Medulla oblongata (tissue), 1 donor: ENCODE results near the gene DEAF1.
A peak's percentile ranks its signal among the peaks of the same experiment; 100 is the strongest.

Experiments used
- DNase-seq: peaks from one replicate; pipeline ENCODE4 v3.0.0-alpha.2; 2015; ENCODE audit errors: extremely low spot score

Gene DEAF1

GRCh38 chr11:645536-645935 lies 49.5 kb downstream of the DEAF1 start:
- no peak for DNase-seq

- DNase-seq: no peak
Measured at GRCh38 chr11:643849-644738, 50.9 kb downstream of the DEAF1 start.

- no peak for DNase-seq
Measured at GRCh38 chr11:643366-643765, 51.7 kb downstream of the DEAF1 start.

GRCh38 chr11:641806-642370 lies 53.1 kb downstream of the DEAF1 start:
- no peak for DNase-seq

GRCh38 chr11:640021-640706 lies 54.9 kb downstream of the DEAF1 start:
- no peak for DNase-seq

- no peak for DNase-seq
Measured at GRCh38 chr11:639332-639955, 55.6 kb downstream of the DEAF1 start.

GRCh38 chr11:638631-639331 lies 56.2 kb downstream of the DEAF1 start:
- DNase-seq: no peak

- no peak for DNase-seq
Measured at GRCh38 chr11:637593-638521, 57.2 kb downstream of the DEAF1 start.

- no peak for DNase-seq
Measured at GRCh38 chr11:637333-637592, 57.8 kb downstream of the DEAF1 start.

- DNase-seq: peak; percentile 30
Measured at GRCh38 chr11:636511-637332, 58.3 kb downstream of the DEAF1 start, which contains the start of gene DRD4. TSS of gene DRD4 (plus strand) at chr11:637269. CDS start at chr11:637305, 36 bp downstream.

- no peak for DNase-seq
Measured at GRCh38 chr11:635945-636510, 59.0 kb downstream of the DEAF1 start.

- DNase-seq: no peak
Measured at GRCh38 chr11:630871-631270, 64.2 kb downstream of the DEAF1 start.

- no peak for DNase-seq
Measured at GRCh38 chr11:629237-629583, 65.8 kb downstream of the DEAF1 start.

GRCh38 chr11:628056-628455 lies 67.0 kb downstream of the DEAF1 start:
- DNase-seq: no peak

GRCh38 chr11:627308-627576 lies 67.8 kb downstream of the DEAF1 start:
- no peak for DNase-seq

- DNase-seq: no peak
Measured at GRCh38 chr11:626475-627307, 68.3 kb downstream of the DEAF1 start, which contains the start of gene SCT. TSS of gene SCT (minus strand) at chr11:627181. CDS start at chr11:627143, 38 bp downstream.

- no peak for DNase-seq
Measured at GRCh38 chr11:625636-626268, 69.3 kb downstream of the DEAF1 start.
